ENCODE data around the gene HRH3. TPM values are rescaled to one million over a fixed set of nuclear protein-coding genes. Genes with fewer than 3 reads are reported as not detected.

The HRH3 gene
- total RNA-seq, 2 donors from 2014 or later, result 0.18 to 0.51 TPM

- intact Hi-C loops (cut with DNase I), result no loop called here
- H3K9me3 ChIP-seq, result no peaks in the 10 kb centered on the region
- no peaks in the 10 kb centered on the region for H3K4me1 ChIP-seq (replicated peaks)
- no peaks in the 10 kb centered on the region for H3K27me3 ChIP-seq (replicated peaks; ENCODE audit: insufficient read depth)
- WGBS, result 90% methylated on average over 8 of the region's 8 CpGs
- TF ChIP-seq CTCF (IDR thresholded peaks at IDR 0.05), result no peak
- TF ChIP-seq POLR2A (IDR thresholded peaks at IDR 0.05), result no peak
- no peak for TF ChIP-seq POLR2AphosphoS5 (IDR thresholded peaks at IDR 0.05)
- DNase-seq (ENCODE audit: low spot score), result no peak
- H3K36me3 ChIP-seq, result no peaks in the 10 kb centered on the region
- H3K4me3 ChIP-seq, result no peak overlapping the region
- no peak overlapping the region for H3K27ac ChIP-seq
Measured at GRCh38 chr20:62171245-62171644, 48.8 kb downstream of the HRH3 start.

GRCh38 chr20:62170536-62170935 lies 49.5 kb downstream of the HRH3 start:
- TF ChIP-seq POLR2AphosphoS5 (IDR thresholded peaks at IDR 0.05) (no peak), CTCF (IDR thresholded peaks at IDR 0.05) (no peak), POLR2A (IDR thresholded peaks at IDR 0.05) (no peak)
- no peak overlapping the region for H3K4me3 ChIP-seq
- 91% methylated on average over 9 of the region's 9 CpGs for WGBS
- intact Hi-C loops (cut with DNase I), result no loop called here
- H3K9me3 ChIP-seq, result no peaks in the 10 kb centered on the region
- H3K27ac ChIP-seq, result no peak overlapping the region
- no peak for DNase-seq (ENCODE audit: low spot score)
- H3K4me1 ChIP-seq (replicated peaks), result no peaks in the 10 kb centered on the region
- H3K36me3 ChIP-seq, result no peaks in the 10 kb centered on the region
- no peaks in the 10 kb centered on the region for H3K27me3 ChIP-seq (replicated peaks; ENCODE audit: insufficient read depth)

GRCh38 chr20:62168890-62169435 lies 51.1 kb downstream of the HRH3 start:
- intact Hi-C loops (cut with DNase I), result no loop called here

GRCh38 chr20:62168061-62168460 lies 52.0 kb downstream of the HRH3 start:
- 73% methylated on average over 4 of the region's 4 CpGs for WGBS
- peaks cover 0 to 11% of the 10 kb centered on the region in 2 donors for H3K36me3 ChIP-seq
- intact Hi-C loops (cut with DNase I), result no loop called here
- H3K27ac ChIP-seq, result no peak overlapping the region
- H3K4me3 ChIP-seq, result no peak overlapping the region
- no peaks in the 10 kb centered on the region for H3K9me3 ChIP-seq
- H3K27me3 ChIP-seq (replicated peaks; ENCODE audit: insufficient read depth), result no peaks in the 10 kb centered on the region
- no peaks in the 10 kb centered on the region for H3K4me1 ChIP-seq (replicated peaks)
- TF ChIP-seq CTCF (IDR thresholded peaks at IDR 0.05), result no peak
- no peak for TF ChIP-seq POLR2AphosphoS5 (IDR thresholded peaks at IDR 0.05)
- no peak for TF ChIP-seq POLR2A (IDR thresholded peaks at IDR 0.05)
- no peak for DNase-seq (ENCODE audit: low spot score)

More at GRCh38 chr20:62168890-62169435, 51.1 kb downstream of the HRH3 start:
- Histone ChIP-seq H3K27me3 (replicated peaks; ENCODE audit: insufficient read depth) (no peaks in the 10 kb centered on the region), H3K4me3 (no peak overlapping the region), H3K27ac (no peak overlapping the region), H3K36me3 (peaks cover 0 to 8% of the 10 kb centered on the region in 2 donors), H3K9me3 (no peaks in the 10 kb centered on the region), H3K4me1 (replicated peaks) (no peaks in the 10 kb centered on the region)
- no peak for DNase-seq (ENCODE audit: low spot score)
- TF ChIP-seq CTCF (IDR thresholded peaks at IDR 0.05), result no peak
- TF ChIP-seq POLR2A (IDR thresholded peaks at IDR 0.05), result no peak
- no peak for TF ChIP-seq POLR2AphosphoS5 (IDR thresholded peaks at IDR 0.05)
- 92% methylated on average over 23 of the region's 23 CpGs for WGBS

GRCh38 chr20:62167474-62167873 lies 52.6 kb downstream of the HRH3 start:
- Histone ChIP-seq H3K36me3 (peaks cover 0 to 11% of the 10 kb centered on the region in 2 donors), H3K4me3 (no peak overlapping the region), H3K27me3 (replicated peaks; ENCODE audit: insufficient read depth) (no peaks in the 10 kb centered on the region), H3K27ac (no peak overlapping the region), H3K4me1 (replicated peaks) (no peaks in the 10 kb centered on the region), H3K9me3 (no peaks in the 10 kb centered on the region)
- intact Hi-C loops (cut with DNase I), result no loop called here
- TF ChIP-seq POLR2A (IDR thresholded peaks at IDR 0.05) (no peak), CTCF (IDR thresholded peaks at IDR 0.05) (no peak), POLR2AphosphoS5 (IDR thresholded peaks at IDR 0.05) (no peak)
- 76% methylated on average over 6 of the region's 6 CpGs for WGBS
- no peak for DNase-seq (ENCODE audit: low spot score)

Measured in prostate gland (tissue), 2 donors.